ENCODE data around the gene NUDT17.

The NUDT17 gene

GRCh38 chr1:145891143-145891542 is 45.7 kb downstream of the NUDT17 start:
- DNase-seq (ENCODE audit: low spot score): no peak

GRCh38 chr1:145891587-145892485 is 46.4 kb downstream of the NUDT17 start:
- peak; percentile 97 for DNase-seq (ENCODE audit: low spot score)

GRCh38 chr1:145892486-145893087 is 47.2 kb downstream of the NUDT17 start:
- no peak for DNase-seq (ENCODE audit: low spot score)

GRCh38 chr1:145893306-145894055 is 48.1 kb downstream of the NUDT17 start:
- DNase-seq (ENCODE audit: low spot score): no peak

- no peak for DNase-seq (ENCODE audit: low spot score)
Measured at GRCh38 chr1:145895471-145895870, 50.0 kb downstream of the NUDT17 start.

GRCh38 chr1:145897969-145898368 is 52.5 kb downstream of the NUDT17 start:
- no peak for DNase-seq (ENCODE audit: low spot score)

Measured in SW480 (cell line).